Measurements from ENCODE around the gene DCDC2B.

DNA sequence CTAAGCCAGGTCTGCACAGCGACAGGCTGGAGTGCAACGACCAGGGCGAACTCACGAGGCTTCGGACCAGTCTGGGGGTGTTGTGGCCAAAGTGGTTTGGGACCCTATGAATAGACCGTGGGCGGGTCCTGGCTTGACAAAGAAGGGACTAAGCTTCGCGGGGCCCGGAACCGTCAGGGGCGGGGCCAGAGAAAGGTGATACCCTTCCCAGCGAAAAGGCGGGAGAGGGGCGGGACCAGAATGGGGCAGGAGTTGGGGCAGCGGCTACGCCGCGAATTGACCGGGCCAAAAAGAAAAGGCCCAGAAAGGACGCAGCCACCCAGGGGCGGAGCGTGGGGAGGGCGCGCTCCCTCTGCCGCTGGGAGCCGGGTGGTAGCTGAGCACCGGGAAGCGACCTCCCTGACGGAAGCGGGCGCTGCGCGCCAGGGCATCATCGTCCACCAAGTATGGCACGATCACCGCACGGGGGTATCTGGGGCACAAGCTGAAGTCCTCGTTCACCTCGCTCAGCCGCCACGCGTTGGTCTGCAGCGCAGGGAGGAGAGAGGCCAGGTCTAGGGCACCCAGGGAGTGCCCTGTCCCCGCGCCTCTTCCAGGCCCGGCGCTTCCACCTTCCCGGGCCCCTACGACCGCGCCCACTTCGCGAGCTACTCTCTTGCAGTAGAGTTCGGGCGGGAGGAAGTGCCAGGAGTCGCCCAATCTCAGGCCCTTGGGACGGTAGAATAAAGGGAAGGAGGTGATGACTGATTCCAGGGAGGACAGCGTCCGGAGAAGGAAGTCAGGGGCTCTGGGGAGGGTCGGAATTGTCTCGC lies 31.5 kb downstream of the DCDC2B start:
- no peak for TF ChIP-seq EZH2phosphoT487 (IDR thresholded peaks at IDR 0.05; ENCODE audit: low read depth)
- TF ChIP-seq, protein P1, sequence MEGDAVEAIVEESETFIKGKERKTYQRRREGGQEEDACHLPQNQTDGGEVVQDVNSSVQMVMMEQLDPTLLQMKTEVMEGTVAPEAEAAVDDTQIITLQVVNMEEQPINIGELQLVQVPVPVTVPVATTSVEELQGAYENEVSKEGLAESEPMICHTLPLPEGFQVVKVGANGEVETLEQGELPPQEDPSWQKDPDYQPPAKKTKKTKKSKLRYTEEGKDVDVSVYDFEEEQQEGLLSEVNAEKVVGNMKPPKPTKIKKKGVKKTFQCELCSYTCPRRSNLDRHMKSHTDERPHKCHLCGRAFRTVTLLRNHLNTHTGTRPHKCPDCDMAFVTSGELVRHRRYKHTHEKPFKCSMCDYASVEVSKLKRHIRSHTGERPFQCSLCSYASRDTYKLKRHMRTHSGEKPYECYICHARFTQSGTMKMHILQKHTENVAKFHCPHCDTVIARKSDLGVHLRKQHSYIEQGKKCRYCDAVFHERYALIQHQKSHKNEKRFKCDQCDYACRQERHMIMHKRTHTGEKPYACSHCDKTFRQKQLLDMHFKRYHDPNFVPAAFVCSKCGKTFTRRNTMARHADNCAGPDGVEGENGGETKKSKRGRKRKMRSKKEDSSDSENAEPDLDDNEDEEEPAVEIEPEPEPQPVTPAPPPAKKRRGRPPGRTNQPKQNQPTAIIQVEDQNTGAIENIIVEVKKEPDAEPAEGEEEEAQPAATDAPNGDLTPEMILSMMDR (IDR thresholded peaks at IDR 0.05; ENCODE audit: low read depth, low read length) = no peak
